ENCODE data around the gene C12orf57. TPM values are rescaled to one million over a fixed set of nuclear protein-coding genes. Genes with fewer than 3 reads are reported as not detected.

Gene C12orf57
- total and polyA plus RNA-seq, 2 of the 8 experiments (the other 6 are each of a cell fraction or from before 2014, with no cell fraction given) = 174 to 993 TPM

GRCh38 chr12:6963016-6963731 is 19.4 kb downstream of the C12orf57 start (continued):
- no peak for TF ChIP-seq SP1 (IDR thresholded peaks at IDR 0.05; ENCODE audit: low read depth, low read length)
- TF ChIP-seq POLR2AphosphoS5 (IDR thresholded peaks at IDR 0.05; ENCODE audit: low read depth, low read length) = peak; percentile 45
- no peak for TF ChIP-seq BACH1 (IDR thresholded peaks at IDR 0.05; ENCODE audit: low read length)
- TF ChIP-seq MAFK (IDR thresholded peaks at IDR 0.05; ENCODE audit: low read depth, low read length) = 0 out of 2 replicates have a peak, but pooled peaks have one; percentile 6
- no peak for TF ChIP-seq NRF1 (IDR thresholded peaks at IDR 0.05; ENCODE audit: low read depth, low read length)
- TF ChIP-seq TEAD4 (IDR thresholded peaks at IDR 0.05; ENCODE audit: low read depth, low read length) = no peak
- no peak for TF ChIP-seq JUND (IDR thresholded peaks at IDR 0.05; ENCODE audit: low read length)
- TF ChIP-seq GABPA (IDR thresholded peaks at IDR 0.05; ENCODE audit: borderline replicate concordance, insufficient read depth, low read length) = no peak
- peak; percentile 65; the same call in 1 of the 2 replicates for TF ChIP-seq YY1 (IDR thresholded peaks at IDR 0.05; ENCODE audit: low read depth, low read length)
- TF ChIP-seq, protein P1, sequence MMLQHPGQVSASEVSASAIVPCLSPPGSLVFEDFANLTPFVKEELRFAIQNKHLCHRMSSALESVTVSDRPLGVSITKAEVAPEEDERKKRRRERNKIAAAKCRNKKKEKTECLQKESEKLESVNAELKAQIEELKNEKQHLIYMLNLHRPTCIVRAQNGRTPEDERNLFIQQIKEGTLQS (IDR thresholded peaks at IDR 0.05; ENCODE audit: insufficient read depth, low read depth, low read length) = no peak
- TF ChIP-seq CHD1 (IDR thresholded peaks at IDR 0.05; ENCODE audit: low read depth, low read length) = no peak
- no peak for TF ChIP-seq CEBPB (IDR thresholded peaks at IDR 0.05; ENCODE audit: low read depth, low read length)
- TF ChIP-seq EZH2 (IDR thresholded peaks at IDR 0.05; ENCODE audit: low read depth, low read length, severe bottlenecking) = no peak
- no peak for TF ChIP-seq CBX8 (IDR thresholded peaks at IDR 0.05; ENCODE audit: borderline replicate concordance, low read depth, low read length)
- TF ChIP-seq CBX5 (IDR thresholded peaks at IDR 0.05; ENCODE audit: low read depth, low read length) = no peak
- no peak for TF ChIP-seq RNF2 (IDR thresholded peaks at IDR 0.05; ENCODE audit: borderline replicate concordance, low read depth, low read length, missing control alignments, poor library complexity, severe bottlenecking)
- TF ChIP-seq CHD2 (IDR thresholded peaks at IDR 0.05; ENCODE audit: low read length) = no peak
- no peak for TF ChIP-seq SIRT6 (IDR thresholded peaks at IDR 0.05; ENCODE audit: low read length)
- no peak for TF ChIP-seq ZNF274 (IDR thresholded peaks at IDR 0.05; ENCODE audit: borderline replicate concordance, extremely low read depth, low read length)
- TF ChIP-seq BCL11A (IDR thresholded peaks at IDR 0.05; ENCODE audit: low read depth in 2 of 2, low read length in 2 of 2) = no peak
- peak; percentile 68; the same call in 1 of the 2 replicates for TF ChIP-seq TAF1 (IDR thresholded peaks at IDR 0.05; ENCODE audit: low read depth, low read length)
- TF ChIP-seq SIX5 (IDR thresholded peaks at IDR 0.05; ENCODE audit: low read depth, low read length) = no peak
- TF ChIP-seq EP300 (IDR thresholded peaks at IDR 0.05; ENCODE audit: borderline replicate concordance in 1 of 2, low read depth in 2 of 2, low read length in 2 of 2) = no peak
- no peak for TF ChIP-seq RBBP5 (IDR thresholded peaks at IDR 0.05; ENCODE audit: borderline replicate concordance, low read depth, low read length)
- TF ChIP-seq RFX5 (IDR thresholded peaks at IDR 0.05; ENCODE audit: borderline replicate concordance, low read depth, low read length) = no peak

All from H1 (cell line).